ENCODE results near the gene OSBPL10.

OSBPL10 gene

DNA sequence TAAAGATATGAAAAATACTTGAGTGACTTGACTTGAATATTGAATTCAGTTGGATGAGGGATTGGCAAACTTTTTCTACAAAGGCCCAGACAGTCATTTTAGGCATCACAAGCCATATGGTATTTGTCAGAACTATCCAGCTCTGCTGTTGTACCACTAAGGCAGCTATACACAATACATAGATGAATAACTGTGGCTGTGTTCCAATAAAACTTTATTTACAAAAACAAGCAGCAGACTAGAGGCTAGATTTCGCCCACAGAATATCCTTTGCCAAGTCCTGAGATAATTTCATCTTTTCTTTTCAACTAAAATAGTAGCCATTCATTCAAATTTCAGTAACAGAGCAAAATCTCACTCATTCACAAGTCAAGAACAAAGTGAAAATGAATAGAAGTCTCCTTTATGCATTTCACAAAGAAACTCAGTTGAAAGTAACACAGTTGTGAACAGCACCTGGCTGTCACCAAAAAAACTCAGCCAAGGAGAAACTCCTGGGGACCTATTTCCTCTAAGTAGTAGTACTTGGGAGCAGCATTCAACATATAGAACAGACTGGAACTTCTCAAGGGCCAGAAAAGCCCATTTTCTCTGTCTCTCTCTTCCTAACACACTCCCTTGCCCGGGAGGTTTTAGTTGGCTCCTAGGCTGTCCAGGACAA is 56.3 kb downstream of the OSBPL10 start:
- no peak for DNase-seq (ENCODE audit: low read depth)

DNA sequence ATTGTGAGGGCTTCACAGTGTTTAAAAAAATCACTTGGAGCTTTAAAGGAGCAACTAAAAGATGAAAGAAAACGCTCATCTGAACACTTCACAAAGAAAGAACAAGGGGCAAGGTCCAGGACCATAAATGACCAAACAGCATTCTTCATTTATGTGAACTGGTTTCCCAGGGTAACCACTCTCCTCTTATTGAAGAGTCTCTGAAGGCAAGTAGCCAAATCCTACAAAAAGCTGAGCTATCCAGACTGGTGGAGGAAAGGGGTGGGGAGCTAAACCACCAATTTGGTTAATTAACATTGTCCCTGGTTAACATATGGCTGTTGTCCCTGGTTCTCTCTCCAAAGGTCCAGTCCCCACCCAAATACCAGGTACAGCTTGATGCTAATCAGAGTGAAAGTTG is 58.1 kb downstream of the OSBPL10 start:
- no peak for DNase-seq (ENCODE audit: low read depth)

GRCh38 chr3:31921837-31922236 is 59.2 kb downstream of the OSBPL10 start:
- DNase-seq (ENCODE audit: low read depth), result no peak

DNA sequence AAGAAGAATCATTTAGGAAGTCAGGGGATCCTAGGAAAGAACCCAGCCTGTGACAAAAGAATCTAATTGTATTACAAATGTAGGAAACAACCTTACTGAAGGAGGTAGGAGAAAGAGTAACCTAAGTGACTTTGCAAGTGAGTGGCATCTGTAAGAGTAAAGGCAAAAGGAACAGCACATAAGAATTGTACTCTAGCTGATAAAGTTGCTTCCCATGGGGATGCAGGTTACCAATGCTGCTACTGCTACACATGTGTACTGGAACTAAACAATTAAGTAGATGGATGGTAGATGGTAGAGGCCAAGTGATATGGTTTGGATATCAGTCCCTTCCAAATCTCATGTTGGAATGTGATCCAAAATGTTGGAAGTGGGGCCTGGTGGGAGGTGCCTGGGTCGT is 60.8 kb downstream of the OSBPL10 start:
- no peak for DNase-seq (ENCODE audit: low read depth)

- DNase-seq (ENCODE audit: low read depth), result no peak
Measured at GRCh38 chr3:31919528-31919927, 61.5 kb downstream of the OSBPL10 start.

DNA sequence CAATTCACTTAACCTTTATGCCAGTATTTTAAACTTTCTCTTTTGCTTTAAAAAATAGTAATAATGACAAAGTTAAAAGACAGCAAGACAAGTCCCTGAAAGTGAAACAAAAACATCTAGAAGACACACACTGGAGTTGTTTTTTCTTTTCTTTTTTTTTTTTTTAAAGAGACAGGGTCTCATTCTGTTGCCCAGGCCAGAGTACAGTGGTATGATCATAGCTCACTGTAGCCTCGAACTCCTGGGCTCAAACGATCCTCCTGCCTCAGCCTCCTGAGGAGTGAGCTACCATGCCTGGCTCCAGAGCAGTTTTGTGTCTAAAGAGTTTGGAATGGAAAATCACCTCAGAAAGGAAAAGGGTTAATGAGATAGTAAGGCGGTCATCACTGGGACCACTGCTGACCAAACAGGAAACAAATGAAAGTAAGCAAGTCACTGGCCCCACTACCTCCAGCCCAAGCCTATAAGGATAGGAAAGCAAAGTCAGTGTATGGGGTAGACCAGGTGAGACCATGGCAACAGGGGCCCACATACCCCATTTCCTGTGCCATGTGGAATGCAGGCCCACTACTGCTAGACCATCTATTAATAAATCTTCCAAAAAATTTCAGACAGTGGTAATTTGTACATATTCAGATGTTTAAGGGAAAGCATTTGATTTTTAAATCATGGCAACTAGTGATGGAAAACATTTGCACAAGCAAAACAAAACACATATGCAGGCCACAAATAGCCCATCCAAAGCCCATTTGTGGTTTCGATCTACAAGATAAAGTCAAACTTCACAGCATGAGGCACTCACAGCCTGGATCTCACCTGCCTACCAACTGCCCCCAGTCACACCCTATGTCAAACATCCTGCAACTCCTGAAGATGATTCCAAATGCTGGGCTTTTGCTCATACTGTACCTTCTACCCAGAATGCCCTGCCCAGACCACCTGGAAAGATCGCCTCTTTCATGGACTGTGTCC is 62.6 kb downstream of the OSBPL10 start:
- DNase-seq (ENCODE audit: low read depth), result no peak

DNA sequence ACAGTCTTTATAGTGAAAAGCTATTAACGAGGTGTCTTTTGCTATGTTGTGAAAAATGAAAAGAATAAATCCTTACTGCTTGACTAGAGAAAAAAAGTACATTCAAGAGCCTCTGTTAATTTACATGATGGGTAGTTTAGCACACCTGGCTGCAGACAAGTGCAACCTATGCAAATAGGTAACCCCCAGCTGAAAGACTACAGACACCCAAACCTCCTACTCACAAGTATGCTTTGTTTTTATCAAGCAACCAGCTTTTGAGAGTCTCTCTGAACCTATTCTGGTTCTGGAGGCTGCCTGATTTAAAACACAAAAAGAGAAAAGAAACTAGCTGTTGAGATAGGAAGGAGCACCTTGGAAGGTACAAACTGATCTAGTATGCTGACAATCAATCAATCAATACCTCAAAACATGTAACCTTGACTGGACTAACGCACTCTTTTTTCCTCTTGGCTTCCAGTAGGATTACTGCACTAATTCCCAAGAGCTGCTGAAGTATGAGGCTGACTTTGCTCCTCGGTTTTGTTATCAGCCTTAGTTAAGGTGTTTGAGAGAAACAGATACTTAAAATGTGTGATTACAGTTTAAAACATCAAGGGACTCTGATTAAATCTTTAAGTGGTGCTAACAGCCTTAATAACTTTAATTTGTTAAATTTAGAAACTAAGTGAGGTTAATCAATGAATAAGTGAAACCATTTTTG is 63.6 kb downstream of the OSBPL10 start:
- DNase-seq (ENCODE audit: low read depth), result no peak

- DNase-seq (ENCODE audit: low read depth), result no peak
Measured at GRCh38 chr3:31911643-31912042, 69.4 kb downstream of the OSBPL10 start.

GRCh38 chr3:31911124-31911523 is 69.9 kb downstream of the OSBPL10 start:
- no peak for DNase-seq (ENCODE audit: low read depth)

DNA sequence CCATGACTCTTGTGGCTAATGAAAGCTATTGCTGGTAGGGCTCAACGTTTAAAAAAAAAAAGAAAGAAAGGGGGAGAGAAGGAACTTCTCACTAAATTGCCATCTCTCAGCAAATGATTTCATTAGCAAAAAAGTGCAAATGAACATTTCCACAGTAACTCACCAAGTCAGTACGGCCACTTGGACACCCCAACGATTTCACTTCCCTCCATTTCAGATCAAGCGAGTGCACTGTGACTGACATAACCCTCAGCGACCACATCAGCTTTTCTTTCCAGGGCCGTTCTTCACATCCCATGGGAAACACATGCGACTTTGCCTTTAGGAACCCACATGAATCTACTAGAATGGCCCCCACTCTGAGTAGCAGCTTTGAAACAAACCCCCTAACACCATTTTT is 71.6 kb downstream of the OSBPL10 start:
- no peak for DNase-seq (ENCODE audit: low read depth)

- no peak for DNase-seq (ENCODE audit: low read depth)
Measured at GRCh38 chr3:31908391-31909097, 72.5 kb downstream of the OSBPL10 start.

- DNase-seq (ENCODE audit: low read depth), result no peak
Measured at GRCh38 chr3:31906182-31906581, 74.9 kb downstream of the OSBPL10 start.

DNA sequence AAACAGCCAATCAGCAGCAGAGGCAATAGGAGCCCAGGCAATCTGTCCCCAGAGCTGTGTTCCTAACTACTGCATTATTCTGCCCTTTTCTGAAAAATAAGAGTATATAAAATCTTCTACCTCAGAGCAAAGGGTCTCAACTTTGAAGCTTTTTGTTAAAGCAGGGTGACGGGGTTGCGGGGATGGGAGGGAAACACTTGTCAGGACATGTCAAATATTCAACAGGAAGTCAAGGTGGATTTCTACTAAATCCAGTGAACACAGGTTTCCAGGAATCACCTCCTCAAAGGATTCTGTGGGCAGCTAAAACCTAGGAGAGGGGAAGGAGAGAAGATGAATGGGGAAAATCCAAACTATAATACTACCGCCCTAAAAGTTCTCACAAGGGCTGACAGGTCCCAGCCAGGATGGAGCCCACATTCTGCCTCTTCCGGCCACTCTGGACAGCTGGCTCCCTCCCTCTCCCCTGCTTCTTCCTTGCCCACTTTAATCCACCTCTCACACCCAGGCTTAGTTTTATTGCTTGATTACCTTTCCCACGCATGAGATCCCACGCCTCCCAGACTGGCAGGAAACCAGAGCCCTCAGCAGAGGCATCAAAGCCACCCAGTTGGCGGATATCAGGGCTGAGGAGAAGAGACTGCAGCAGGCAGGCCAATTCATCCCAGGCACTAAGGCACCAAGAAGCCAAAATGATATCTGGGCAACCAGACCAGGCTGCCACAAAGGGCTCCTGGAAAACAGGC is 77.2 kb downstream of the OSBPL10 start:
- DNase-seq (ENCODE audit: low read depth), result no peak

DNA sequence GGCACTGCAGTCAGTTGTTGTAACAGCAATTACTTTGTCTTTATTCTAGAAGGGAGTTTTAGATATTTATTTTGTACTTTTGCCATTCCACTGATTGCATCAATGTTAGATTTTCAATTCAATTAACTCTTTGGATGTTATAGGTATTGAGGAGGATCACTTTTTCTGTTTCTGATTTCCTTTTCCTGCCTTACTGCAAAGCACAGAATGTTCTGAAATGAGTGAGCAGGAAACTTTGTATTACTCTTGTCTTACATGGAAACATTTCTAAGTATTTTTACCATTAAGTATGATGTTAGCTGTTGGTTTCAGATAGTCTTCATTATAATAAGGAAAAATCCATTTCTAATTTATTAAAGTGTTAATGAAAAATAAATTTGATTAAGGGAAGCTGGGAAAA is 80.5 kb downstream of the OSBPL10 start:
- no peak for DNase-seq (ENCODE audit: low read depth)

DNA sequence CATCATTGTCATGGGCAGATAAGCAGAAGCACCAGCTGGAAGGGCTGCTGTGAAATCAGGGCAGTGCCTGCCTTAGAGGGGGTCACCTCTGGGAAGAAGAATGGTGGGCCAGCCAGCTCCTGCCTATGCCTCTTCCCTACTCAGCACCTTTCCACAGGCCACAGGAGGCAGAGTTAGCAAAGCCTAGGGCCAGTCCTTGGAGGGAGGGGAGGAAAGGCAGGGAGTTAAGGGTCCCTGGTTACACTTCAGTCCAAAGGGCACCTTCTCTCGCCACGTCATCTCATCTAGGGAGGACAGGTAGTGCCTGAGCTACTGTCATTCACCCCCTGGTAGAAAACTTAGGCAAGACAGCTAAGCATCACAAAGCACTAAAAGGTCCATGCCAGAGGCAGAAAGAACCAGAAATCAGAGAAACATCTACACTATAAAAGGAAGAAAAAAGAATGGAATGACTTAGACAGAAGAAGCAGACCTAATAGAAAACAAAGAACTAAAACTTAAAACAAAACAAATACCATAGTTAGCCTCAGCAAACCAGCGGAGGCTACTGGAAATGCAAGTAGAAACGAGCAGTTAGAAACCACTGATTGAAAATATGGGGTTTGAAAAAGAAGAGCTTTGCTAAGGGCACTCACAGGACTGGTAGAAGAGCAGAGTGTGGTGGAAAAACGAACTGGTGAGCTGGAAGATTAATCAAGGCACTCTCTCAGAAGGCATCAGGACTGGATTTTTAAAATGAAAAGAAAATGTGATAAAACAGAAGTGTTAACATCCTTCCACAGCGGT is 84.2 kb downstream of the OSBPL10 start:
- no peak for DNase-seq (ENCODE audit: low read depth)

- no peak for DNase-seq (ENCODE audit: low read depth)
Measured at GRCh38 chr3:31896026-31896425, 85.0 kb downstream of the OSBPL10 start.

DNA sequence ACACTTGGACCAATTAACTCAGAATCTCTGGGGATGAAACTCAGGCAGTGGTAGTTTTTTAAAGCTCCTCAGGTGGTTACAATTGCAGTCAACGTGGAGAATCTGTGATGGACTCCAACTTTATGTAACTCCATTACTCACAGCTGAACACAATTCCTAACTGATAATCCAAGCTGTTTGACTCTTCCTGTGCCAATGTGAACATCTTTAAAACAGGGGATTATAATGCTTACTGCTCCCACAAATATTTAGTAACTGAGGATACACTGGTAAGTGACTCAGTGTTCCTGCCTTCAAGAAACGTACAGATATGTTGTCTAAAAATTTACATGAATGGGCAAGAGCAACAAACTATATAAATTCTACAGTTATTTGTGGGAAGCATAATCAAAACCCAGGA is 85.6 kb downstream of the OSBPL10 start:
- no peak for DNase-seq (ENCODE audit: low read depth)

DNA sequence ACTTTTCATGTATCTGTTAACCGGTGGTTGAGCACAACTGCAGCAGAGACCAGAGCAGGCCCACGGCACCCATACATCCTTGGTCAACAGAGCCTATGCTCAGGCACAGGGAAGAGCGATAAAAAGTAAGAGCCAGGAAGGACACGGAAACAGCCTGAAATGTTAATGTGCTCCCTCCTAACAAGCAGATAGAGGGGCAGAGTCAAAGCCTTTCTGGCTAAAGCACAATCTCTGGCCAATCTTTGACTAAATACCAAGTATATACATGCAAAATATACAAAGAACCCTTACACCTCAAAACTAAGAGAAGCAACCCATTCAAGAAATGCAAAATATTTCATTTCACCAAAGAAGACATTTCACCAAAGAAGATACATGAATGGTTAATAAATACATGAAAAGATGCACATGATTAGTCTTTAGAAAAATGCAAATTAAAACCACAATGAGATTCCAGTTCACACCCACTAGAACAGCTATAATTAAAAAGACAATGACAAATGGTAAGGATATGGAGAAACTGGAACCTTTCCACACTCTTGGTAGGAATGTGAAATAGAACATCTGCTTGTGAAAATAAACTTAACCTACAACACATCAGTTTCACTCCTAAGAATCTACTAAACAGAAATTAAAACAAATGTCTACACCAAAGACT is 88.0 kb downstream of the OSBPL10 start:
- DNase-seq (ENCODE audit: low read depth), result no peak

- no peak for DNase-seq (ENCODE audit: low read depth)
Measured at GRCh38 chr3:31892500-31892899, 88.6 kb downstream of the OSBPL10 start.

- DNase-seq (ENCODE audit: low read depth), result no peak
Measured at GRCh38 chr3:31891876-31892455, 89.1 kb downstream of the OSBPL10 start.

Data from activated T-cell treated with anti-CD3 and anti-CD28 coated beads for 24 hours (primary cell).